Kidney epithelial cell (primary cell): Measurements from ENCODE around the gene CHRNE. TPM values are rescaled to one million over a fixed set of nuclear protein-coding genes. Genes with fewer than 3 reads are reported as not detected.

ENCODE experiments used
- DNase-seq: peaks from one replicate; pipeline ENCODE4 v3.0.0-alpha.2; 2010; ENCODE audit warnings: low read depth
- H3K27me3 ChIP-seq: 2 replicates; pipeline ENCODE4 v1.6.0; 2011; ENCODE audit warnings: low read length; ENCODE audit not compliant: control insufficient read depth, insufficient read depth
- H3K36me3 ChIP-seq: 2 replicates; pipeline ENCODE4 v1.5.1; 2011; ENCODE audit warnings: low read length; ENCODE audit not compliant: control insufficient read depth, insufficient read depth
- H3K4me3 ChIP-seq: 2 replicates; pipeline ENCODE4 v1.5.1; 2011; ENCODE audit warnings: low read depth, mild to moderate bottlenecking, control low read depth, low read length
- CTCF ChIP-seq: IDR thresholded peaks from 2 replicates; pipeline ENCODE4 v1.5.1; 2011; ENCODE audit warnings: mild to moderate bottlenecking, moderate library complexity, low read length, control low read depth, inconsistent platforms; ENCODE audit not compliant: insufficient read depth, poor library complexity, severe bottlenecking
- total RNA-seq: library from RNA; depleted of rRNA; stranded (reverse); fragments of >200 nt; gene quantifications from 2 replicates; pipeline ENCODE4 v1.2.3, GENCODE V29; 2015

CHRNE gene
- total RNA-seq, 1 donor from 2014 or later: 2.0 TPM

GRCh38 chr17:4850246-4850645 is 52.7 kb downstream of the CHRNE start:
- Histone ChIP-seq H3K4me3 (no peak overlapping the region), H3K27me3 (no peaks in the 10 kb centered on the region), H3K36me3 (no peaks in the 10 kb centered on the region)
- no peak for DNase-seq
- no peak for TF ChIP-seq CTCF

GRCh38 chr17:4849011-4849536 is 53.8 kb downstream of the CHRNE start:
- H3K4me3 ChIP-seq: no peak overlapping the region
- no peaks in the 10 kb centered on the region for H3K36me3 ChIP-seq
- H3K27me3 ChIP-seq: no peaks in the 10 kb centered on the region
- no peak for DNase-seq
- no peak for TF ChIP-seq CTCF

Other genes with a start within 250 kb of the CHRNE start
- 33.8 and 46.2 TPM in 2 replicates for gene PELP1, start 199.0 kb downstream of the CHRNE start, total RNA-seq
- 5.8 and 6.8 TPM in 2 replicates for gene ARRB2, start 192.5 kb downstream of the CHRNE start, total RNA-seq
- 19.1 and 23.6 TPM in 2 replicates for gene MED11, start 171.7 kb downstream of the CHRNE start, total RNA-seq
- 1.4 and 2.9 TPM in 2 replicates for gene ZMYND15, start 163.3 kb downstream of the CHRNE start, total RNA-seq
- 96.1 and 106 TPM in 2 replicates for gene CXCL16, start 163.2 kb downstream of the CHRNE start, total RNA-seq
- not detected in 2 replicates for gene TM4SF5, start 131.2 kb downstream of the CHRNE start, total RNA-seq
- not detected in 2 replicates for gene VMO1, start 116.7 kb downstream of the CHRNE start, total RNA-seq
- not detected in 2 replicates for gene GLTPD2, start 114.1 kb downstream of the CHRNE start, total RNA-seq
- 208 and 257 TPM in 2 replicates for gene PSMB6, start 106.9 kb downstream of the CHRNE start, total RNA-seq
- 17.4 and 28.6 TPM in 2 replicates for gene PLD2, start 95.9 kb downstream of the CHRNE start, total RNA-seq
- 36.1 and 38.3 TPM in 2 replicates for gene MINK1, start 69.8 kb downstream of the CHRNE start, total RNA-seq
- 2.3 and 4.4 TPM in 2 replicates for gene C17orf107, start 3.6 kb downstream of the CHRNE start, total RNA-seq
- not detected in 2 replicates for gene GP1BA, start 29.2 kb upstream of the CHRNE start, total RNA-seq
- 37.2 and 44.7 TPM in 2 replicates for gene SLC25A11, start 36.9 kb upstream of the CHRNE start, total RNA-seq
- 44.1 and 66.0 TPM in 2 replicates for gene RNF167, start 37.2 kb upstream of the CHRNE start, total RNA-seq
- gene PFN1, start 45.4 kb upstream of the CHRNE start, total RNA-seq: 1,484 and 2,015 TPM in 2 replicates
- gene ENO3, start 48.0 kb upstream of the CHRNE start, total RNA-seq: 3.5 and 5.8 TPM in 2 replicates
- gene SPAG7, start 64.7 kb upstream of the CHRNE start, total RNA-seq: 74.6 and 88.7 TPM in 2 replicates
- 47.7 and 50.7 TPM in 2 replicates for gene CAMTA2, start 84.6 kb upstream of the CHRNE start, total RNA-seq
- 0.41 and 2.2 TPM in 2 replicates for gene INCA1, start 94.4 kb upstream of the CHRNE start, total RNA-seq
- gene KIF1C, start 94.9 kb upstream of the CHRNE start, total RNA-seq: 87.1 and 97.6 TPM in 2 replicates
- 0.17 and 0.62 TPM in 2 replicates for gene SLC52A1, start 132.3 kb upstream of the CHRNE start, total RNA-seq
- gene ZFP3, start 175.4 kb upstream of the CHRNE start, total RNA-seq: 4.4 and 4.8 TPM in 2 replicates
- 19.6 and 23.9 TPM in 2 replicates for gene ZNF232, start 208.8 kb upstream of the CHRNE start, total RNA-seq
- 0.92 and 1.0 TPM in 2 replicates for gene USP6, start 212.9 kb upstream of the CHRNE start, total RNA-seq